Measurements from ENCODE around the gene SEC24B. TPM values are rescaled to one million over a fixed set of nuclear protein-coding genes. Genes with fewer than 3 reads are reported as not detected.

The SEC24B gene
- total RNA-seq, 1 donor from 2014 or later, result 26.4 TPM

DNA sequence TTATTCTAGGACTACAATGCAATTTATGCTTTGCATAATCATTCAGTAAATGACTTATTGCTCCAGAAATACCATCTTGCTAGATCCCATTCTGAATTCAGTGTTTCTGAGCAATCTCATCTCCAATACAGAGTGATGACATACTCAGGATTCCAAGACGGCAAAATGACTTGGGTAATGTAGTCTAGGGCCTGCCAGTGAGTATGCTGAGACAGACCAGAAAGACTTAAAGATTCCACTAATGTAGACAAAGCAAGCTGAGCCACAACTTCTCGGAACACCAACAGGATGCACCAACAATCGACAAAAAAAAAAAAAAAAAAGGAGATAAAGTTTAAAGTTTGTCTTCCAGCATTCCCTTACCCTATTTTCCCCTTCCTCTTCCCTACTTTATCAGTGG, 919 bp upstream of the SEC24B start:
- peak overlapping the region; percentile 90 for H3K4me3 ChIP-seq
- H3K27me3 ChIP-seq (ENCODE audit: low read depth), result no peaks in the 10 kb centered on the region
- DNase-seq, result no peak
- intact Hi-C loops (cut with micrococcal nuclease), result no loop called here
- H3K9me3 ChIP-seq (replicated peaks), result no peaks in the 10 kb centered on the region
- no peaks in the 10 kb centered on the region for H3K36me3 ChIP-seq
- TF ChIP-seq, protein P1, sequence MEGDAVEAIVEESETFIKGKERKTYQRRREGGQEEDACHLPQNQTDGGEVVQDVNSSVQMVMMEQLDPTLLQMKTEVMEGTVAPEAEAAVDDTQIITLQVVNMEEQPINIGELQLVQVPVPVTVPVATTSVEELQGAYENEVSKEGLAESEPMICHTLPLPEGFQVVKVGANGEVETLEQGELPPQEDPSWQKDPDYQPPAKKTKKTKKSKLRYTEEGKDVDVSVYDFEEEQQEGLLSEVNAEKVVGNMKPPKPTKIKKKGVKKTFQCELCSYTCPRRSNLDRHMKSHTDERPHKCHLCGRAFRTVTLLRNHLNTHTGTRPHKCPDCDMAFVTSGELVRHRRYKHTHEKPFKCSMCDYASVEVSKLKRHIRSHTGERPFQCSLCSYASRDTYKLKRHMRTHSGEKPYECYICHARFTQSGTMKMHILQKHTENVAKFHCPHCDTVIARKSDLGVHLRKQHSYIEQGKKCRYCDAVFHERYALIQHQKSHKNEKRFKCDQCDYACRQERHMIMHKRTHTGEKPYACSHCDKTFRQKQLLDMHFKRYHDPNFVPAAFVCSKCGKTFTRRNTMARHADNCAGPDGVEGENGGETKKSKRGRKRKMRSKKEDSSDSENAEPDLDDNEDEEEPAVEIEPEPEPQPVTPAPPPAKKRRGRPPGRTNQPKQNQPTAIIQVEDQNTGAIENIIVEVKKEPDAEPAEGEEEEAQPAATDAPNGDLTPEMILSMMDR (IDR thresholded peaks at IDR 0.05; ENCODE audit: borderline replicate concordance), result no peak
- H3K27ac ChIP-seq (replicated peaks), result peak overlapping the region; percentile 96
- peaks cover 53% of the 10 kb centered on the region for H3K4me1 ChIP-seq

DNA sequence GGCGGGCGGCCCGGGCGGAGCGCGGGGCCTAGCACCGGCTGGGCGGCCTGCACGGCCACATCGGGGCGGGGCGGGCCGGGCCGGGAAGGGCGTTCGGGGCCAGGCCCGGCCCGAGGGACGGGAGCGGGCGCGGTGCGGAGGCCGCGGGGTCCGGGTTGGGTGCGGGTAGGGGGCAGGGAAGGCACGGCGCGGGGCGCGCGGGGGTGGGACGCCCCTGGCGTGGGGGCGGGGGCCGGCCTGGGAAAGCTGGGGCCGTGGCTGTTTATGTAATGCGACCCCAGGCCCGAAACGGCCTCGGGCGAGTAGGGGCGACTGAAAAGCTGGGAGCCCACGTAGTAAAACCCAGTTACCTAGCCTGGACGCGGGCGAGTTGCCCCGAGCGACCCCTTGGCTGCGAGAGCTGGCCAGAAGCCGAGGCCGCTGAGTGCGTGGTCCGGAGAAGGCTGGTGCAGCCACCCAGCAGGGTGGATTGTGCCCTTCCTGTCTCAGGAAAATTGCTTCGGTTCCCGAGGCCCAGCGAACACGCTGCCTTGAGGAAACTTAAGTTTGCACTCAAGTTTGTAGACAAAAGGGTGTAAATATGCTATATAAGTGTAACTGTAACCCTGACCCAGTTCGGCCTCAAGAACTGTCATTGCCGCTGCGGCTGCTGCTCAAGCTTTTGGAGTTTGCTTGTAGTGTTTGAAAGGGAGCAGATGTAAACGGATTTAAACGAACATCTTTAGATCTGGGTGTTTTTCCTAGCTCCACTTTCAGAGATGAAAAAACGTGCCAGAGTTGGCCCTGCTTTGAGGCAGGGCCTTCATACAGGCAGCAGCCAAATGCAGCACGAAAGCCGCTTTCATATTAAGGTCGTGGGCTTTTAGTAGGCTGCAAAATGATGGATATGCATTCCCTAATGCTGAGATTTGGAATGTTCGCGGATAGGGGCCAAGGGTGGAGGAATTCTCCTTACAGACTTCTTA, 674 bp downstream of the SEC24B start:
- intact Hi-C loops (cut with micrococcal nuclease), result no loop called here
- H3K4me3 ChIP-seq, result peak overlapping the region; percentile 90
- H3K9me3 ChIP-seq (replicated peaks), result no peaks in the 10 kb centered on the region
- TF ChIP-seq, protein P1 (IDR thresholded peaks at IDR 0.05; ENCODE audit: borderline replicate concordance), result no peak
- no peaks in the 10 kb centered on the region for H3K36me3 ChIP-seq
- no peaks in the 10 kb centered on the region for H3K27me3 ChIP-seq (ENCODE audit: low read depth)
- H3K4me1 ChIP-seq, result peaks cover 69% of the 10 kb centered on the region
- DNase-seq, result peak; percentile 44
- H3K27ac ChIP-seq (replicated peaks), result peak overlapping the region; percentile 96

DNA sequence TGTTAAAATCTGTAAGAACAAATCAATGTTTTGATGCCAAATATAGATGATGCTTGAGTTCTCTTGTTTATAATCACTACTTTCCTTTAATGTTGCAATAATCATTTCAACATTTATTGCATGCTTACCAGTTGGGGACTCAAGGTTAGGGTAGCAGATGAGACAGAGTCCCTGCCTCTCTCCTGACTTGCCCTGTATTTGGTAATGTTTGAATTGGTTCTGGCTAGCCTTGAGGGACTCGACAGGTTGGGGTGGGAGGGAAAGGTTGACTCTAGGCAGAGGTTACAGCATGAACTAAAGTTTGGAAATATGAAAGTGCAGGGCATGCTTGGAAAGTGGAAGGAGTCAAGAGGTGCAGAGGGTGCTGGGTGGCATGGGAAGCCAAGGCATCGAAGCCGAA, 2.0 kb downstream of the SEC24B start:
- H3K9me3 ChIP-seq (replicated peaks), result no peaks in the 10 kb centered on the region
- no peak for DNase-seq
- TF ChIP-seq, protein P1 (IDR thresholded peaks at IDR 0.05; ENCODE audit: borderline replicate concordance), result no peak
- H3K4me1 ChIP-seq, result peaks cover 82% of the 10 kb centered on the region
- H3K27me3 ChIP-seq (ENCODE audit: low read depth), result no peaks in the 10 kb centered on the region
- H3K4me3 ChIP-seq, result peak overlapping the region; percentile 90
- intact Hi-C loops (cut with micrococcal nuclease), result no loop called here
- H3K27ac ChIP-seq (replicated peaks), result no peak overlapping the region
- H3K36me3 ChIP-seq, result no peaks in the 10 kb centered on the region

DNA sequence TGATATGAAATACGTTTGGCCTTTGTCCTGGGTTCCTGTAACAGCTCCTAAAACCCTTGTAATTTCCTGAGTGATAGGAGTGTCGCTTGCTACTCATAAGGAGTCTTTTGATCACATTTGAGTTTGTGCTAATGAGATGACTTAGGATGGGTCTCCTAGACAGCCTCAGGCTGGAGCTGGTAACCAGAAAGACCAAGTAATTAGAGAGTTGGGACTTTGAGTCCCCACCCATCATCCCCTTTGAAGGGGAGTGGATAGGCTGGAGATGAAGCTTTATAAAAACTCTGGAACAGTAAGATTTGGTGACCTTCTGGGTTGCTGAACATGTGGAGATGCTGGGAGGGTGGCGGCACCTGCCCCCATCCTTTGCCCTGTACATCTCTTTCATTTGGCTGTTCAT, 2.9 kb downstream of the SEC24B start:
- Histone ChIP-seq H3K36me3 (no peaks in the 10 kb centered on the region), H3K27me3 (ENCODE audit: low read depth) (no peaks in the 10 kb centered on the region), H3K4me3 (no peak overlapping the region), H3K9me3 (replicated peaks) (no peaks in the 10 kb centered on the region), H3K27ac (replicated peaks) (no peak overlapping the region), H3K4me1 (peaks cover 91% of the 10 kb centered on the region)
- intact Hi-C loops (cut with micrococcal nuclease), result no loop called here
- TF ChIP-seq, protein P1 (IDR thresholded peaks at IDR 0.05; ENCODE audit: borderline replicate concordance), result no peak
- no peak for DNase-seq

DNA sequence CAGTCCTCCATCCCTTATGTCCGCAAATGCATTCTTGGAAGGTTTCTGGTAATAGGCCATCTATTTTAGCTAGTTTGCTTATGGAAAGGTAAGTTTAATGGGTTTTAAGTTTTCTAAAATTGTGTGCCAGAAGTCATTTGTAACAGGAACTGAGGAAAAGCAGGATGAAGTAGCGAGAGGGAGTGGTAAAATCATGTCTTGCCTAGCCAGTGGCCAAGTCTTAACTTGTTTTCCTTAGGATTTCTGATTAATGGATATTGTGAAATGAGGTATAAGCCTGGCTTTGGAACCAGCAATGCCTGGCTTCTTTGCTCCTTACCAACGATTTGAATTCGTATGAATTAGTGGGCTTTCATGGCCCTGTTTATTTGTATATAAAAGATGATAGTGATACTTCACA, 7.3 kb downstream of the SEC24B start:
- TF ChIP-seq, protein P1 (IDR thresholded peaks at IDR 0.05; ENCODE audit: borderline replicate concordance), result no peak
- H3K36me3 ChIP-seq, result peaks cover 5% of the 10 kb centered on the region
- peaks cover 85% of the 10 kb centered on the region for H3K4me1 ChIP-seq
- no peak overlapping the region for H3K4me3 ChIP-seq
- peaks cover 4% of the 10 kb centered on the region for H3K9me3 ChIP-seq (replicated peaks)
- intact Hi-C loops (cut with micrococcal nuclease), result no loop called here
- no peaks in the 10 kb centered on the region for H3K27me3 ChIP-seq (ENCODE audit: low read depth)
- no peak for DNase-seq
- H3K27ac ChIP-seq (replicated peaks), result no peak overlapping the region
